ENCODE measurements around the gene POLD2. TPM values are rescaled to one million over a fixed set of nuclear protein-coding genes. Genes with fewer than 3 reads are reported as not detected.

Gene POLD2
- total and polyA plus RNA-seq, 2 donors (not counting 3 experiments of a cell fraction or from before 2014, with no cell fraction given) = 96.5 to 122 TPM

DNA sequence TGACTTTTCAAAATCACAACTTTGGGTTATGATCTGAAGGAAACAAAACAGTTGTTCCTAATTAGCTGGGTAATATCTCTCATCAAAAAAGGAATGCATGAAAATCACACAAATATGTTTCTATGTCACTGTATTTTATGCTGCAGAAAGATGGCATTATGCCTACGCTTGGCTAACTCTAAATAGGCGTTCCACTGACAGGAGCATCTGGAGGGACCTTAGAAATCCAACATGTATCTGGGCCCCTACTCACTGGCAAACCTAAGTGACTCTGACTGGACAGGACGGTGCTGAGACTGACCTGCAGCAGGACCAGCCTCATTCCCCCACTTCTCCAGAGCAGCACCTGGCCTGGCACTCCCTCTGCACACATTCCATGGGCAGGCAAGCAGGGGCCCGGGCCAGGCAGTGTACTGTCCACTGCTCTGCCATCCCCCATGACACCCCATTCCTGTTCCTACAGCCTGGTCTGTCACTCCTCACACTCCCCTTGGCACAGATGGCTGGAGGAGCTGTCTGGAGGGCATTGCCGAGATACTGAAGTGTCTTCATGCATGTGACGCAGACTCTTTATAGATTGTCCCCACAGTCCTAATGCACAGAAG is 20.4 kb upstream of the POLD2 start:
- H4K20me1 ChIP-seq (replicated peaks; ENCODE audit: control insufficient read depth, extremely low read depth, insufficient read depth, low read length) = no peaks in the 10 kb centered on the region
- no peaks in the 10 kb centered on the region for H3K9me1 ChIP-seq (replicated peaks; ENCODE audit: control insufficient read depth, extremely low read depth, insufficient read depth, low read length)
- H3K27me3 ChIP-seq (ENCODE audit: control insufficient read depth in 2 of 2, insufficient read depth in 2 of 2, low read length in 2 of 2) = peaks cover 29% of the 10 kb centered on the region in 2 experiments
- no peaks in the 10 kb centered on the region for H3K4me1 ChIP-seq (ENCODE audit: control insufficient read depth, extremely low read depth, insufficient read depth, low read length)
- H3K9me3 ChIP-seq (replicated peaks; ENCODE audit: control insufficient read depth, insufficient read depth, low read length) = no peaks in the 10 kb centered on the region
- H2AFZ ChIP-seq (ENCODE audit: low read depth, low read length) = no peak overlapping the region
- dilution Hi-C loops (cut with MboI; ENCODE audit: extremely low pct_ligation_motif_present, low sequenced_read_pairs) (no loop called here), intact Hi-C loops (cut with micrococcal nuclease) (no loop called here)
- H3K4me3 ChIP-seq (replicated peaks in 1 of 3; ENCODE audit: insufficient read depth in 1 of 3, low read depth in 1 of 3, low read length in 3 of 3) = no peak overlapping the region
- H3K4me2 ChIP-seq (ENCODE audit: insufficient read depth, low read length) = no peak overlapping the region
- no peak overlapping the region for H3K27ac ChIP-seq (ENCODE audit: insufficient read depth, low read depth, low read length)
- no peak overlapping the region for H3K9ac ChIP-seq (replicated peaks; ENCODE audit: extremely low read depth, insufficient read depth, low read length)
- no peak for FAIRE-seq
- no peaks in the 10 kb centered on the region for H3K36me3 ChIP-seq (ENCODE audit: control insufficient read depth in 2 of 2, extremely low read depth in 1 of 2, insufficient read depth in 2 of 2, low read length in 2 of 2)
- ChIA-PET POLR2A (no interaction called here), CTCF (no interaction called here)
- no peaks in the 10 kb centered on the region for H3K79me2 ChIP-seq (ENCODE audit: control insufficient read depth, insufficient read depth, low read length)
- no peak for DNase-seq (ENCODE audit: low read depth, low spot score)
- TF ChIP-seq EZH2 (IDR thresholded peaks at IDR 0.05; ENCODE audit: borderline replicate concordance, low read depth, low read length, severe bottlenecking) = no peak
- TF ChIP-seq, protein P1, sequence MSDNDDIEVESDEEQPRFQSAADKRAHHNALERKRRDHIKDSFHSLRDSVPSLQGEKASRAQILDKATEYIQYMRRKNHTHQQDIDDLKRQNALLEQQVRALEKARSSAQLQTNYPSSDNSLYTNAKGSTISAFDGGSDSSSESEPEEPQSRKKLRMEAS (IDR thresholded peaks at IDR 0.05; ENCODE audit: insufficient read depth, insufficient read length) = no peak
- no peak for TF ChIP-seq GATA2 (IDR thresholded peaks at IDR 0.05; ENCODE audit: insufficient read depth, insufficient read length, low read depth, low read length)
- no TSS peak for BruUV-seq (replicated peaks)

DNA sequence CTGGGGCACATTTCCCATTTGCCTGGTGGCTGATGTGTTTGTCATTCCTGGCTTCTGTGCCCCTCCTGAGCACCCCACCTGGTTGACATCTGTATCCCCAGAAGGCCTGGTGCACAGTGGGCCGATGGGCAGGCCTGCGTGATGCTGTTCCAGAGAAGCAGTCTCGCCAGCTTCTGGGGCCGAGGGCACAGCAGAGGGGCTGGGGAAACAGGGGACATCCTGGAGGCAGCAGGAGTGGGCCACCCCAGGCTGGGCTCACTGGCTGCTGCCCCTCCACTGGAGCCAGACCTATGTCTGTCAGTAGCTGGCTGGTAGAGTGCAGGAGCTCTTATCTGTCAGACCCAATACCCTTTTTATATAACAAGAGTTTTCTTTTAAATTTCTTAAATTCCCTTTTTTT is 18.7 kb upstream of the POLD2 start:
- FAIRE-seq (no peak), DNase-seq (ENCODE audit: low read depth, low spot score) (no peak)
- ChIA-PET CTCF (interaction anchor here (0.7 to 1.9 kb wide), 4 partner anchors 10 to 70 kb away, joined by 3 to 11 read pairs (median 4); partner anchors contain the start of gene POLD2), POLR2A (interaction anchor here (0.6 kb wide), 1 partner anchor 18 kb away, joined by 3 read pairs; no protein-coding TSS in a partner anchor)
- no peaks in the 10 kb centered on the region for H3K36me3 ChIP-seq (ENCODE audit: control insufficient read depth in 2 of 2, extremely low read depth in 1 of 2, insufficient read depth in 2 of 2, low read length in 2 of 2)
- BruUV-seq (replicated peaks) = no TSS peak
- dilution Hi-C loops (cut with MboI; ENCODE audit: extremely low pct_ligation_motif_present, low sequenced_read_pairs) (no loop called here), intact Hi-C loops (cut with micrococcal nuclease) (no loop called here)
- H3K9me1 ChIP-seq (replicated peaks; ENCODE audit: control insufficient read depth, extremely low read depth, insufficient read depth, low read length) = no peaks in the 10 kb centered on the region
- H3K9me3 ChIP-seq (replicated peaks; ENCODE audit: control insufficient read depth, insufficient read depth, low read length) = no peaks in the 10 kb centered on the region
- H3K4me3 ChIP-seq (replicated peaks in 1 of 3; ENCODE audit: insufficient read depth in 1 of 3, low read depth in 1 of 3, low read length in 3 of 3) = no peak overlapping the region
- no peaks in the 10 kb centered on the region for H3K4me1 ChIP-seq (ENCODE audit: control insufficient read depth, extremely low read depth, insufficient read depth, low read length)
- no peak overlapping the region for H3K9ac ChIP-seq (replicated peaks; ENCODE audit: extremely low read depth, insufficient read depth, low read length)
- no peak overlapping the region for H3K4me2 ChIP-seq (ENCODE audit: insufficient read depth, low read length)
- TF ChIP-seq, protein P2, sequence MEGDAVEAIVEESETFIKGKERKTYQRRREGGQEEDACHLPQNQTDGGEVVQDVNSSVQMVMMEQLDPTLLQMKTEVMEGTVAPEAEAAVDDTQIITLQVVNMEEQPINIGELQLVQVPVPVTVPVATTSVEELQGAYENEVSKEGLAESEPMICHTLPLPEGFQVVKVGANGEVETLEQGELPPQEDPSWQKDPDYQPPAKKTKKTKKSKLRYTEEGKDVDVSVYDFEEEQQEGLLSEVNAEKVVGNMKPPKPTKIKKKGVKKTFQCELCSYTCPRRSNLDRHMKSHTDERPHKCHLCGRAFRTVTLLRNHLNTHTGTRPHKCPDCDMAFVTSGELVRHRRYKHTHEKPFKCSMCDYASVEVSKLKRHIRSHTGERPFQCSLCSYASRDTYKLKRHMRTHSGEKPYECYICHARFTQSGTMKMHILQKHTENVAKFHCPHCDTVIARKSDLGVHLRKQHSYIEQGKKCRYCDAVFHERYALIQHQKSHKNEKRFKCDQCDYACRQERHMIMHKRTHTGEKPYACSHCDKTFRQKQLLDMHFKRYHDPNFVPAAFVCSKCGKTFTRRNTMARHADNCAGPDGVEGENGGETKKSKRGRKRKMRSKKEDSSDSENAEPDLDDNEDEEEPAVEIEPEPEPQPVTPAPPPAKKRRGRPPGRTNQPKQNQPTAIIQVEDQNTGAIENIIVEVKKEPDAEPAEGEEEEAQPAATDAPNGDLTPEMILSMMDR (IDR thresholded peaks at IDR 0.05; ENCODE audit: extremely low read depth in 1 of 2, insufficient read depth in 1 of 2, low read depth in 1 of 2, low read length in 2 of 2) = no peak
- TF ChIP-seq, protein P1 (IDR thresholded peaks at IDR 0.05; ENCODE audit: insufficient read depth, insufficient read length) = no peak
- TF ChIP-seq POLR2AphosphoS5 (IDR thresholded peaks at IDR 0.05; ENCODE audit: insufficient read depth, low read depth, low read length) = no peak
- no peak for TF ChIP-seq EZH2 (IDR thresholded peaks at IDR 0.05; ENCODE audit: borderline replicate concordance, low read depth, low read length, severe bottlenecking)
- no peak for TF ChIP-seq FOS (IDR thresholded peaks at IDR 0.05; ENCODE audit: borderline replicate concordance, insufficient read depth, low read length)
- no peak for TF ChIP-seq POLR2A (IDR thresholded peaks at IDR 0.05; ENCODE audit: low read depth, low read length)
- no peak for TF ChIP-seq MYC (IDR thresholded peaks at IDR 0.05; ENCODE audit: low read depth, low read length)
- no peak for TF ChIP-seq JUN (IDR thresholded peaks at IDR 0.05; ENCODE audit: borderline replicate concordance, insufficient read depth, insufficient read length, low read depth)
- TF ChIP-seq GATA2 (IDR thresholded peaks at IDR 0.05; ENCODE audit: insufficient read depth, insufficient read length, low read depth, low read length) = no peak
- H4K20me1 ChIP-seq (replicated peaks; ENCODE audit: control insufficient read depth, extremely low read depth, insufficient read depth, low read length) = no peaks in the 10 kb centered on the region
- no peaks in the 10 kb centered on the region for H3K79me2 ChIP-seq (ENCODE audit: control insufficient read depth, insufficient read depth, low read length)
- no peak overlapping the region for H3K27ac ChIP-seq (ENCODE audit: insufficient read depth, low read depth, low read length)
- H2AFZ ChIP-seq (ENCODE audit: low read depth, low read length) = no peak overlapping the region
- peaks cover 22 to 24% of the 10 kb centered on the region in 2 experiments for H3K27me3 ChIP-seq (ENCODE audit: control insufficient read depth in 2 of 2, insufficient read depth in 2 of 2, low read length in 2 of 2)
